SU-DHL-6 (cell line): Measurements from ENCODE around the gene TACSTD2.

Experiments used
- H2AFZ ChIP-seq: fragments of 200-600 bp; sonication (generic); 2 replicates; pipeline ENCODE4 v1.6.1; 2014; ENCODE audit warnings: low read depth, mild to moderate bottlenecking, moderate library complexity, mixed read lengths, antibody characterized with exemption, low read length; ENCODE audit not compliant: severe bottlenecking
- H3F3A ChIP-seq: fragments of 200-600 bp; shearing (Covaris generic); 2 replicates; pipeline ENCODE4 v1.6.0; 2016; ENCODE audit warnings: antibody characterized with exemption, mild to moderate bottlenecking; ENCODE audit not compliant: insufficient read depth
- H3K27ac ChIP-seq: fragments of 200-600 bp; sonication (generic); 2 replicates; pipeline ENCODE4 v1.5.1; 2016; ENCODE audit warnings: low read depth, mild to moderate bottlenecking, low read length, moderate library complexity, mixed read lengths
- H3K27me3 ChIP-seq: fragments of 200-600 bp; sonication (generic), shearing (Covaris generic); 2 replicates; pipeline ENCODE4 v1.6.0; 2014; ENCODE audit warnings: mild to moderate bottlenecking, low read length
- H3K36me3 ChIP-seq: fragments of 200-600 bp; sonication (generic); 2 replicates; pipeline ENCODE4 v1.6.1; 2014; ENCODE audit warnings: mild to moderate bottlenecking, low read length, mixed read lengths
- H3K4me2 ChIP-seq: fragments of 300-600, 200-600 bp; shearing (Covaris generic), sonication (generic); 2 replicates; pipeline ENCODE4 v1.6.0; 2014; ENCODE audit warnings: low read length, low read depth, mild to moderate bottlenecking; ENCODE audit not compliant: poor library complexity, severe bottlenecking
- H3K4me3 ChIP-seq: fragments of 200-600 bp; sonication (generic); 2 replicates; pipeline ENCODE4 v1.5.1; 2014; ENCODE audit warnings: antibody characterized with exemption, low read length, mild to moderate bottlenecking, mixed read lengths; ENCODE audit not compliant: insufficient read depth, poor library complexity, severe bottlenecking
- H3K79me2 ChIP-seq: fragments of 200-600 bp; sonication (generic); 2 replicates; pipeline ENCODE4 v1.6.1; 2014; ENCODE audit warnings: mild to moderate bottlenecking, low read length, moderate library complexity; ENCODE audit not compliant: insufficient read depth
- H3K9ac ChIP-seq: fragments of 200-600 bp; sonication (generic); 2 replicates; pipeline ENCODE4 v1.7.0; 2014; ENCODE audit warnings: mild to moderate bottlenecking, low read length
- H3K9me2 ChIP-seq: fragments of 200-600 bp; sonication (generic); replicated peaks from 2 replicates; pipeline ENCODE4 v1.6.1; 2014; ENCODE audit warnings: low read length; ENCODE audit not compliant: insufficient read depth
- H3K9me3 ChIP-seq: fragments of 200-600 bp; sonication (generic); 2 replicates; pipeline ENCODE4 v1.6.1; 2014; ENCODE audit warnings: low read length, mixed read lengths; ENCODE audit not compliant: insufficient read depth
- H4K20me1 ChIP-seq: fragments of 200-600 bp; sonication (generic); 2 replicates; pipeline ENCODE4 v1.6.1; 2014; ENCODE audit warnings: low read depth, mild to moderate bottlenecking, antibody characterized with exemption, low read length, moderate library complexity, mixed read lengths
- CTCF ChIP-seq: fragments of 200-600 bp; sonication (generic); IDR thresholded peaks from one replicate; pipeline ENCODE4 v1.5.1; 2017; ENCODE audit warnings: antibody characterized with exemption, mild to moderate bottlenecking, low read length, moderate library complexity; ENCODE audit not compliant: insufficient read depth, poor library complexity, severe bottlenecking
- EZH2phosphoT487 ChIP-seq: fragments of 200-600 bp; sonication (generic), shearing (Covaris generic); conservative IDR thresholded peaks from 2 replicates; pipeline ENCODE4 v1.6.1; 2018; ENCODE audit warnings: mild to moderate bottlenecking, antibody characterized with exemption, low read length, moderate library complexity, mixed read lengths

Gene TACSTD2

DNA sequence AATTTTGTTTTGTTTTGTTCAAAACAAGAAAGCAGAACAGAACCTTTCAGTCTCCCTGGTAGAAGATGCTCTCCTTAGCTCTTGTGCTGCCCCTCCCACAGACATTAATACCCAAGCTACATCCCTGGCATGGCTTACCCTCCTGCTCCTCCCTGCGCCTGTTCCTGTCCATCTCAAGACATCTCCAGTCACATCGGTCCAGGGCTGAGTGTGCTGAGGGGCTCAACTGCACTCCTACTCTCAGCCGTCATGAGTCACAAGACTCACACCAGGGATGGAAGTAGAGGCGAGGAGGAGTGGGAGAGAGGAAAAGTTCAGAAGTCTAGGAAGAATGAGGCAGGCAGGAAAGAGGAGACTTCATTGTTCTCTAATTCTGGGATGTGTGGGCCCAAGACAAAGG is 9.2 kb upstream of the TACSTD2 start:
- Histone ChIP-seq H2AFZ (no peak overlapping the region), H3K9ac (no peak overlapping the region), H3K4me2 (no peak overlapping the region), H3K27me3 (no peaks in the 10 kb centered on the region), H3K9me2 (no peaks in the 10 kb centered on the region), H3K9me3 (no peaks in the 10 kb centered on the region), H3F3A (no peaks in the 10 kb centered on the region), H3K4me3 (no peak overlapping the region), H4K20me1 (no peaks in the 10 kb centered on the region), H3K36me3 (no peaks in the 10 kb centered on the region), H3K79me2 (no peaks in the 10 kb centered on the region), H3K27ac (no peak overlapping the region)
- TF ChIP-seq CTCF = no peak
- no peak for TF ChIP-seq EZH2phosphoT487

GRCh38 chr1:58585581-58586151 is 8.6 kb upstream of the TACSTD2 start:
- Histone ChIP-seq H2AFZ (no peak overlapping the region), H3K27ac (no peak overlapping the region), H4K20me1 (no peaks in the 10 kb centered on the region), H3K36me3 (no peaks in the 10 kb centered on the region), H3F3A (no peaks in the 10 kb centered on the region), H3K9ac (no peak overlapping the region), H3K27me3 (no peaks in the 10 kb centered on the region), H3K9me3 (no peaks in the 10 kb centered on the region), H3K79me2 (no peaks in the 10 kb centered on the region), H3K4me2 (no peak overlapping the region), H3K9me2 (no peaks in the 10 kb centered on the region), H3K4me3 (no peak overlapping the region)
- TF ChIP-seq EZH2phosphoT487 (no peak), CTCF (no peak)

DNA sequence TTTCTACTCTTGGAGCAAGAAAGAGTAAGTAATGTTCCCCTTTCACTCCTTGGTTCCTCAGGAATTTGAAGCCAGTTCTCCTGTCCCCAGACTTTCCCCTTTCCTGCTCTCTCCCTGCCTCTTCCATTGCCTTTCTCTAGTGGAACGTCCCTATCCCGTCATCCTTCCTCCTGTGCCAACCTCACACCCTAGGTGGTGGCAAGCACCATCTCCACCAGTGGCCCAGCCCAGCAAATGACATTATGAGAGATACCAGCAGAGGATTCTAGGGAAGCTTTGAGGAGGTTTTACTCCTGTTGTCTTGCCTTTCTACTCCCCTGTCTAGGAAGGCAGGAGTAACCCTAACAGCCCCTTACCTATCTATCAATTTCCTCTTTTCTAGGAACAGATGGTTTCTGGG is 8.1 kb upstream of the TACSTD2 start:
- H3K27me3 ChIP-seq = no peaks in the 10 kb centered on the region
- H4K20me1 ChIP-seq = no peaks in the 10 kb centered on the region
- no peak overlapping the region for H3K27ac ChIP-seq
- no peaks in the 10 kb centered on the region for H3K9me3 ChIP-seq
- no peak overlapping the region for H2AFZ ChIP-seq
- no peaks in the 10 kb centered on the region for H3K36me3 ChIP-seq
- H3F3A ChIP-seq = no peaks in the 10 kb centered on the region
- H3K4me2 ChIP-seq = no peak overlapping the region
- H3K79me2 ChIP-seq = no peaks in the 10 kb centered on the region
- H3K4me3 ChIP-seq = no peak overlapping the region
- TF ChIP-seq CTCF = no peak
- H3K9me2 ChIP-seq = no peaks in the 10 kb centered on the region
- no peak overlapping the region for H3K9ac ChIP-seq
